Measurements from ENCODE around the gene TNFSF11. TPM values are rescaled to one million over a fixed set of nuclear protein-coding genes. Genes with fewer than 3 reads are reported as not detected.

The TNFSF11 gene
- total RNA-seq, 1 donor from 2014 or later, result 0.65 TPM

DNA sequence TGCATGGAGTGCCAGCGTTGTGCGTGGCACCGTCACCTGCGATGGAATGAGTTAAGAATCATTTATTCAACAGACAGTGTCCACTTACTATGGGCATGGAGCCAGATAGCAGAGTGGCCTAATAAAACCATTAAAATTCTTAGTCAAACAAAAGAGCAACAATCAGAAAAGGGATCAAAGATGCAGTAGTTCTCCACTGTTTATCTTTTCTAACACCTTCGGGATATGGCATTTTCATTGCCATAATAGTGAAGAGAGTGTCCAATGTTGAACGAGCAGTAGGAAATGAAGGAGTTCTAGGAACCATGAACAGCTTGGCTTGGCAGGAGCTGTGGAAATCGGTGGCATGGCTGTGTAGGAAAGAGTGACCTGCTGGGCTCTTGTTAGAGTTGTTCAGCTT lies 2.0 kb downstream of the TNFSF11 start:
- TF ChIP-seq, protein P1, sequence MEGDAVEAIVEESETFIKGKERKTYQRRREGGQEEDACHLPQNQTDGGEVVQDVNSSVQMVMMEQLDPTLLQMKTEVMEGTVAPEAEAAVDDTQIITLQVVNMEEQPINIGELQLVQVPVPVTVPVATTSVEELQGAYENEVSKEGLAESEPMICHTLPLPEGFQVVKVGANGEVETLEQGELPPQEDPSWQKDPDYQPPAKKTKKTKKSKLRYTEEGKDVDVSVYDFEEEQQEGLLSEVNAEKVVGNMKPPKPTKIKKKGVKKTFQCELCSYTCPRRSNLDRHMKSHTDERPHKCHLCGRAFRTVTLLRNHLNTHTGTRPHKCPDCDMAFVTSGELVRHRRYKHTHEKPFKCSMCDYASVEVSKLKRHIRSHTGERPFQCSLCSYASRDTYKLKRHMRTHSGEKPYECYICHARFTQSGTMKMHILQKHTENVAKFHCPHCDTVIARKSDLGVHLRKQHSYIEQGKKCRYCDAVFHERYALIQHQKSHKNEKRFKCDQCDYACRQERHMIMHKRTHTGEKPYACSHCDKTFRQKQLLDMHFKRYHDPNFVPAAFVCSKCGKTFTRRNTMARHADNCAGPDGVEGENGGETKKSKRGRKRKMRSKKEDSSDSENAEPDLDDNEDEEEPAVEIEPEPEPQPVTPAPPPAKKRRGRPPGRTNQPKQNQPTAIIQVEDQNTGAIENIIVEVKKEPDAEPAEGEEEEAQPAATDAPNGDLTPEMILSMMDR (conservative IDR thresholded peaks at IDR 0.05), result no peak
- Mint-ChIP-seq H3K27me3 (peaks cover 63% of the 10 kb centered on the region), H3K27ac (no peak overlapping the region), H3K4me3 (no peak overlapping the region), H3K4me1 (ENCODE audit: unreplicated experiment) (no peaks in the 10 kb centered on the region), H3K9me3 (peaks cover 8% of the 10 kb centered on the region), H3K36me3 (no peaks in the 10 kb centered on the region)
- no peak for DNase-seq (ENCODE audit: extremely low spot score, unreplicated experiment)

DNA sequence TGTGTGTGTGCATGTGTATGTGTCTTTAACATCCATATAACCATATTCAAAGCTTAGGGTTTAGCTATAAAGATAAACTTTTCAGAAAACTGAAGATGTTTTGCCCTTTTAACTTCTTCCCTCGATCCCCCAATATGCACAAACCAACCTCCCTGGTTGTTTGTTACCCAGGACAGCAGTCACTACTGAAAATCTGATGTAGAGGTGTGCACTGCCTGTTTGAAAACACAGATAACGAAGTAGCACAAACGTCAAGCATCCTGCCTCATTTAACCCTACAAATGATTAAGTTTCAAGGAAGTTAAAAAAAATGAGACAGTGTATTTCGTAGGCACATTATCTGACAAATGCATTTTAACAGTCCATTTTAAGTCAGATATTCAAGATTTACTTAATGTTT lies 3.6 kb downstream of the TNFSF11 start:
- DNase-seq (ENCODE audit: extremely low spot score, unreplicated experiment), result no peak
- TF ChIP-seq, protein P1 (conservative IDR thresholded peaks at IDR 0.05), result no peak
- H3K4me1 Mint-ChIP-seq (ENCODE audit: unreplicated experiment), result no peaks in the 10 kb centered on the region
- H3K9me3 Mint-ChIP-seq, result no peaks in the 10 kb centered on the region
- no peak overlapping the region for H3K4me3 Mint-ChIP-seq
- no peak overlapping the region for H3K27ac Mint-ChIP-seq
- no peaks in the 10 kb centered on the region for H3K36me3 Mint-ChIP-seq
- H3K27me3 Mint-ChIP-seq, result peaks cover 50% of the 10 kb centered on the region

GRCh38 chr13:42580644-42581043 lies 6.7 kb downstream of the TNFSF11 start:
- H3K4me1 Mint-ChIP-seq (ENCODE audit: unreplicated experiment), result no peaks in the 10 kb centered on the region
- H3K27ac Mint-ChIP-seq, result no peak overlapping the region

DNA sequence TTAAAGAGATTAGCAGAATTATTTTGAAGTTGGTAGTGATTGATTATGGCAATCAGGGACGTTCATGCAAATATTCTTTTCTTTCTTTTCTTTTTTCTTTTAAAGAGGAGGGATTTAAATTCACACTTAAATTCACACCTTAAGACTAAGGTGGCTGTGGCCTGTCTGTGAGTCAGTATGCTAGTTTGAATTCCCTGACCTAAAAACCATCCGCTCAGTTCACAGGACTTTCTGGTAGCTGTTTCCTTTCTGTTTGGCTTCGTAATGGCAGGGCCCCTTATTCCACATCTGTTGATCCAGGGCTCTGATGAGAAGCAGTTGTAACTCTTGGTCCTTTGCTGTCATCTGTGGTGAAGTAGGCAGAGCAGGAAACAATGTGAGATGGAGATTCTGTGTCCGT lies 7.5 kb downstream of the TNFSF11 start:
- Mint-ChIP-seq H3K4me1 (ENCODE audit: unreplicated experiment) (no peaks in the 10 kb centered on the region), H3K36me3 (no peaks in the 10 kb centered on the region), H3K27me3 (peaks cover 20% of the 10 kb centered on the region), H3K9me3 (no peaks in the 10 kb centered on the region), H3K4me3 (no peak overlapping the region), H3K27ac (no peak overlapping the region)
- TF ChIP-seq, protein P1 (conservative IDR thresholded peaks at IDR 0.05), result no peak
- no peak for DNase-seq (ENCODE audit: extremely low spot score, unreplicated experiment)

More at GRCh38 chr13:42580644-42581043, 6.7 kb downstream of the TNFSF11 start:
- DNase-seq (ENCODE audit: extremely low spot score, unreplicated experiment), result no peak
- H3K9me3 Mint-ChIP-seq, result no peaks in the 10 kb centered on the region
- no peak overlapping the region for H3K4me3 Mint-ChIP-seq
- peaks cover 28% of the 10 kb centered on the region for H3K27me3 Mint-ChIP-seq
- TF ChIP-seq, protein P1 (conservative IDR thresholded peaks at IDR 0.05), result no peak
- no peaks in the 10 kb centered on the region for H3K36me3 Mint-ChIP-seq

DNA sequence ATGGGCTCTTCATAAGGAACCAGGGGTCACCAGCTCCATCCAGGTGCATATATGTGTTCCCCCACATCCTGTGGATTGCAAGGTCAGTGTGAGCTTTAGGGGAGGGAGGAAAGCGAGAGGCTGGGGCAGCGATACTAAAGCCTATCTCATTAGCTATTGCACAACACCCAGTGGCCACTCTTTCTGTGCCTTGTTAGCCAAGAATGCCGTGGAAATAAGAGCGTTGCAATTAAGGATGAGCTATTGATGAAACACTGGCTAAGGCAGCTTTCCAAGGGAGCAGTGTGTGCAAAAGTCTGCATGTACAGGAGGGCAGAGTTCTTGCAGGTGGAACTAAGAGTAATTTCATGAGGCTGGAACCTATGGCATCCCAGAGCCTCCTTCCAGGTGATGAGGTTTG lies 17.6 kb downstream of the TNFSF11 start:
- no peak overlapping the region for H3K27ac Mint-ChIP-seq
- peaks cover 24% of the 10 kb centered on the region for H3K27me3 Mint-ChIP-seq
- H3K4me3 Mint-ChIP-seq, result no peak overlapping the region
- no peak for DNase-seq (ENCODE audit: extremely low spot score, unreplicated experiment)
- H3K4me1 Mint-ChIP-seq (ENCODE audit: unreplicated experiment), result peaks cover 13% of the 10 kb centered on the region
- TF ChIP-seq, protein P1 (conservative IDR thresholded peaks at IDR 0.05), result no peak
- peaks cover 3% of the 10 kb centered on the region for H3K36me3 Mint-ChIP-seq
- H3K9me3 Mint-ChIP-seq, result no peaks in the 10 kb centered on the region

All from type B pancreatic cell (in vitro differentiated cells).